ELF-1 (cell line): ENCODE results near the gene MLEC.
"Not testable (repeated sequence)": the region's sequence is repeated elsewhere in the genome, so short reads cannot be mapped to it uniquely, and the experiment has no call there.

Source experiments
- DNase-seq: peaks from one replicate; pipeline ENCODE4 v3.0.0-alpha.2; 2016; ENCODE audit warnings: low read depth, low spot score

Gene MLEC

GRCh38 chr12:120720987-120721801 lies 34.2 kb downstream of the MLEC start:
- no peak for DNase-seq

DNA sequence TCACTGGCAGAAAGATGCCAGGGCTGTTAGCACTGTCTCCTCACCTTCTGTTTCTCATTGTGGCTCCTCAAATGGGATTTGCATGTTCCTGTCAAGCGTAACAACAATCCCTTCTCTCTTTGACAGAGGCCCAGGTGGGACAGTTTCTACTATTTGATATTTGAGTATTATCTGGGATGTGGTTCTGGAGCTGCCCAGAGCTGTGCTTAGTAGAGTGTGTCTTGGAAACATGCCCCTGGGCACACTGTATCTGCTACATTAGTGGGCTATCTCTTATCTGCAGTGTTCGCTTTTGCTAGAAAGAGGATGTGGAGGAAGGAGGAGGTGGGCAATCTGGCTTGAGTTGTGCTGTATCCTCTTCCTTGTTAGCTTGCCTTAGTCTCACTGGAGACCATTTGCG lies 34.9 kb downstream of the MLEC start:
- DNase-seq: no peak

GRCh38 chr12:120722784-120723183 lies 35.8 kb downstream of the MLEC start:
- no peak for DNase-seq

DNA sequence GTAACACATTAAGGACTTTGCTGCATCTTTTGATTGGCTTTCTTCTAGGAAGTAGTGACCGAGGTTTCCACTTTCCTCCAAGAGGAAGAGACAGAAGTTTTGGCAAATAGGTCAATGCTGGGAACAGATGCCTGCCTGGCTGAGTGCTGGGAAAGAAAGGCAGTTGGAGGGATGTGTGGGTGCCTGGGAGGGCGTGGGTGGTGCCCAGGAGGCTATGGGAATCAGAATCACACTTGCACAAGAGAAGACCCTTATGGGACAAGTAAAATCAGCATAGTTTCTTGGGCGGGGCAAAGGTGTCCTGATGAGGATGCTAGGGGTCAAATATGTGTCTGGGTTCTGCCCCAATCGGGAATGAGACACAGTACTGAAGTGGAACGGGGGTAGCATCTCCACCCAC lies 37.8 kb downstream of the MLEC start:
- no peak for DNase-seq

DNA sequence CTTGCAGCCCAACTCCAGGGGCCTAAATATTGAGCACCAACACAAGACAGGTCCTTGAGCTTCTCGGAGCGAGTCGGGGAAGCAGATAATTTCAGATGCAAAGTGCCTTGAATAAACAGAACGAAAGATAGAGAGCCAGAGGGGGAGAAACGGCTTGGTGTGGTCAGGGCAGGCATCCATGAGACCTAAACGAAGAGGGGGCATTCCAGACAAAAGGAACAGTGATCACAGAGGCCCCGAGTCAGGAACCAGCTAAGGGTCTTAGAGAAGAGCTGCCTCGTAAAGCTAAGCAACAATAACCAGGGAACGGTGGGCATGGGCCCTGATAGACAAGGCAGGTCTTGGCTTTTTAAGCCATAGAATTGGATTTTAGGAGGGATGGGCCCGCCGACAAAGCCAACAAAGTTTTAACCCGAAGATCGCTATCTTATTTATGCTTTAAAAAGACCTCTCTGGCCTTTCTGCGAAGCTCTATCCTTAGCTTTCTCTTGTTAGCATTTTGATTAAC lies 38.3 kb downstream of the MLEC start:
- no peak for DNase-seq

GRCh38 chr12:120725659-120726509 lies 38.9 kb downstream of the MLEC start, which contains the start of gene ACADS:
TSS of gene ACADS (plus strand) at chr12:120725826. CDS start at chr12:120725886, 60 bp downstream.
- DNase-seq: peak; percentile 91

DNA sequence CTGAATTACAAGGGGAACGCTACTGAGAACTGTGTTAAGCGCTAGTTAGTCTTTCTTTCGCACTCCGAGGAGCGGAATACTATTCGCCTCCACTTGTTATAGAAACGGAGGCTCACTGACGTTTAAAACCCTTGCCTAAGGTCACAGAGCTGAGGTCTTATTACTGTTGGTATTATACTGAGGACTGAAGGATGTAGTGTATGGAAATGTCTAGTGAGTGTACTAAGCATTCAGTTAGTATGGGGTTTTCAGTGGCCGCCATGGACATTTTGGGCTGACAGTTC lies 39.5 kb downstream of the MLEC start:
- DNase-seq: no peak

GRCh38 chr12:120726961-120727360 lies 40.0 kb downstream of the MLEC start:
- no peak for DNase-seq

- DNase-seq: not testable (repeated sequence)
These were observed 45.2 kb downstream of the MLEC start for GRCh38 chr12:120732198-120732597.

- DNase-seq: no peak
These were observed 46.6 kb downstream of the MLEC start for GRCh38 chr12:120733574-120733973.

- no peak for DNase-seq
These were observed 47.3 kb downstream of the MLEC start for GRCh38 chr12:120734210-120734609.

DNA sequence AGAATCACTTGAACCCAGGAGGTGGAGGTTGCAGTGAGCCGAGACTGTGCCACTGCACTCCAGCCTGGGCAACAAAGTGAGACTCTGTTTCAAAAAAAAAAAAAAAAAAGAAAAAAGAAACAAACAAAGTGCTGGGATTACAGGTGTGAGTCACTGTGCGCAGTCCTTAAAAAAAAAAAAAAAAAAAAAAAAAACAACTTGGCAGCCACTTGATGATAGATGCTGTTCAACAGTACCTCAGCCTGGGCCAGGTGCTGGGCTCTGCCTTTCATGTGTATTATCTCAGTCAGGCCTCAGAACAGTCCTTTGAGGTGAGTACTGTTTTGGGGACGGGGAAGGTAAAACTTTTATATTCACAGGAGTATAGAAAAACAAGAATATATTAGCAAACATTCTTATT lies 48.2 kb downstream of the MLEC start:
- no peak for DNase-seq

- no peak for DNase-seq
These were observed 49.7 kb downstream of the MLEC start for GRCh38 chr12:120736404-120737331.

GRCh38 chr12:120737557-120738251 lies 50.8 kb downstream of the MLEC start:
- peak; percentile 81 for DNase-seq

GRCh38 chr12:120738252-120739030 lies 51.5 kb downstream of the MLEC start:
- no peak for DNase-seq

DNA sequence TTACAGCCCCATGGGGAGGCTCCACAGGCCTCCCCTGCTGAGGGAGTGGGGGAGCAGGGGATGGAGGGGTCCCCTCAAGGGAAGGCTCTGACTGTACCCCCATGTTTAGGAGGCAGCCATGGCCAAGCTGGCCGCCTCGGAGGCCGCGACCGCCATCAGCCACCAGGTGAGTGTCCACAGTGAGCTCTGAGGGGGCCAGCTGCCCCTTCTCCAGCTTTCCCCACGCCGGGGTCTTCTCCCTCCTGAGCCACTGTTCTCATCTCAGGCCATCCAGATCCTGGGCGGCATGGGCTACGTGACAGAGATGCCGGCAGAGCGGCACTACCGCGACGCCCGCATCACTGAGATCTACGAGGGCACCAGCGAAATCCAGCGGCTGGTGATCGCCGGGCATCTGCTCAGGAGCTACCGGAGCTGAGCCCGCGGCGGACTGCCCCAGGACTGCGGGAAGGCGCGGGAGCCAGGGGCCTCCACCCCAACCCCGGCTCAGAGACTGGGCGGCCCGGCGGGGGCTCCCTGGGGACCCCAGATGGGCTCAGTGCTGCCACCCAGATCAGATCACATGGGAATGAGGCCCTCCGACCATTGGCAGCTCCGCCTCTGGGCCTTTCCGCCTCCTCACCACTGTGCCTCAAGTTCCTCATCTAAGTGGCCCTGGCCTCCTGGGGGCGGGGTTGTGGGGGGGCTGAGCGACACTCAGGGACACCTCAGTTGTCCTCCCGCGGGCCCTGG lies 52.2 kb downstream of the MLEC start:
- DNase-seq: no peak

- no peak for DNase-seq
These were observed 53.1 kb downstream of the MLEC start for GRCh38 chr12:120739821-120740613.

DNA sequence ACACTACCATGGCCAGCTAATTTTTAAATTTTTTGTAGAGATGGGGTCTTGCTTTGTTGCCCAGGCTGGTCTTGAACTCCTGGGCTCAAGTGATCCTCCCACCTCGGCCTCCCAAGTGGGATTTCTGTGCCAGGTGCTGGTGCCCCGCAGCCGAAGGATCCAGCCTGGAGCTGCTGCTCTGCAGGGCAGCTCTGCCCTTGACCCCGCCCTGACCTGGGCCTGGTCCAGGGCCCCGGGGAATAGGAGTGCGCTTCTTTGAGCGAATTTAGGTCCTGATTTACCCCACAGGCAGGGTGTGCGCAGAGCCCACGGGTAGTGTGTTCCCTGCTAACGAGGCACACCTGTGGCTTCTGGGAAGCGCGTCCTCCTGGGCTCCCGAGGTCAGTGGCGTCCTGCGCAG lies 53.9 kb downstream of the MLEC start:
- DNase-seq: no peak
